Activated naive CD4-positive, alpha-beta T cell treated with anti-CD3 and anti-CD28 coated beads, Interleukin-2, amount 50 U/mL, for 72 hours (primary cell): ENCODE data around the gene LIPC. TPM values are rescaled to one million over a fixed set of nuclear protein-coding genes. Genes with fewer than 3 reads are reported as not detected.

Experiments
- ATAC-seq, 2 donors: fragments of 150-1000 bp; cut with Tn5 transposase; 2 replicates each; pipeline ENCODE4 v1.10.0; 2021; ENCODE audit warnings: mild to moderate bottlenecking in 2 of 2, moderate library complexity in 2 of 2
- DNase-seq, 2 donors: peaks; one replicate each; pipeline ENCODE4 v3.0.0; 2021 to 2022; ENCODE audit warnings: low spot score in 2 of 2
- H3K27ac Mint-ChIP-seq, 2 donors: one replicate each; pipeline ENCODE4 v1.8.0; 2022; ENCODE audit warnings: mild to moderate bottlenecking in 2 of 2, mixed read lengths in 2 of 2
- H3K36me3 Mint-ChIP-seq, 2 donors: one replicate each; pipeline ENCODE4 v1.8.0; 2022; ENCODE audit warnings: mixed read lengths in 2 of 2
- H3K9me3 Mint-ChIP-seq, 2 donors: one replicate each; pipeline ENCODE4 v1.8.0; 2022; ENCODE audit warnings: mixed read lengths in 2 of 2
- total RNA-seq, 2 donors: library from RNA; stranded (reverse); gene quantifications; one replicate each; pipeline ENCODE4 v1.2.3, GENCODE V29; 2022

Gene LIPC
- total RNA-seq, 2 donors from 2014 or later: 0.64 to 0.98 TPM

DNA sequence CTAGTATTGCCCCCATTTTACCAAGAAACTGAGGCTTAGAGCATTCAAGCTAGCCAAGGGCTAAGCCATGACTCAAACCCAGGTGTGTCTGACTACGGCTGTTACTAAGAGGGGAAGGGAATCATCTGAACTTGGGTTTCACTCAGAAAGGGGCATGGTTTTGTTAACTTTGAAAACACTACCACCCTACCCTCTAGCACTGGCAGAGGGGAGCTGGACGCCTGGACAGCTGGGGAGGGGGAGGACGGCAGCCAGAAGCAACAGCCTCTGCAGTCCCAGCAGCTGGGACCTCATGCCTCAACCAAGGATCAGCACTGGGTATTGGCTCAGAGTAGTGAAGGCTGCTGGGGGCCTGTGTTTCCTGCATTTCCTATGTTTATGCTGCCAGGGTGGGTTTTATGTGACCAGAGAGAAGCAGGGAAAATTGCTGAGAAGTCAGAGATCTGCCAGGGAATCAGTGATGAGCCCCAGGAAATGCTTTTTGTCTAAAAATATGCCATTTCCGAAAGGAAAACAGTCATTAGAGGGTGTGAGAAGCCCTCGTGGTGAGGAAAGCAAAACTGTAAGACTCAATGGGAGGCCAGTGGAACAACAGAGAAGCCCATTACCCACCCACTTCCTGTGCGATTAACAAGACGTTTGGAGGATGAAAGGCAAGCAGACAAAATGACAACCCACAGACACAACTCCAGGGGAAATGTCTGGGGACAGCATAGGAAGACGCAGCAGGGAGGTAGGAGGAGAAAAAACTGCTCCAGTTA, 41.2 kb downstream of the LIPC start:
- DNase-seq: peak in 1 of 2 donors; percentile 34
- ATAC-seq: peak; percentile 83 to 86
- peaks cover 0 to 12% of the 10 kb centered on the region in 2 donors for H3K36me3 Mint-ChIP-seq
- peak overlapping the region; percentile 85 to 93 for H3K27ac Mint-ChIP-seq
- peaks cover 0 to 7% of the 10 kb centered on the region in 2 donors for H3K9me3 Mint-ChIP-seq

DNA sequence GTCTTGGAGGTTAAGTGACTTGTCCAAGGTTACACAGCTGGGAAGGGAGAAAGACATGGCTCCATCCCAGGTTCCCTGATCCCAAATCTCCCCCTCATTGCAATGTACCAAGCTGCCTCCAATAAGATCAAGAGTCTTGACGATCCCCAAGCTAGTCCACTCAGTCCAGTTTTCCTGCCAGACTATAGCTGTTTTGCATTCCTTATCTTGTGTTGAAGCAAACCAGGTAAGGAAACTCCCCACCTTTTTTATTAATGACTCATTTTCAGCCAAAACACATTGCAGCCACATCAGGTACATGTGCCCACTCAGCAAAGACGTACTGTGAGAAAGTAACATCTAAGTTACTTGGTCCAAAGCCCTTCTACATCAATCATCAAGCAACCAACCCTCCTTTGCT, 41.9 kb downstream of the LIPC start:
- Mint-ChIP-seq H3K36me3 (peaks cover 0 to 12% of the 10 kb centered on the region in 2 donors), H3K27ac (peak overlapping the region; percentile 85 to 93), H3K9me3 (peaks cover 0 to 7% of the 10 kb centered on the region in 2 donors)
- peak; percentile 11 to 19 for ATAC-seq
- DNase-seq: no peak

GRCh38 chr15:58474741-58475323, 43.0 kb downstream of the LIPC start:
- DNase-seq (no peak), ATAC-seq (no peak)
- H3K36me3 Mint-ChIP-seq: peaks cover 0 to 12% of the 10 kb centered on the region in 2 donors
- H3K27ac Mint-ChIP-seq: peak overlapping the region; percentile 0 to 44
- H3K9me3 Mint-ChIP-seq: peaks cover 0 to 7% of the 10 kb centered on the region in 2 donors

GRCh38 chr15:58475573-58476524, 44.1 kb downstream of the LIPC start:
- peaks cover 0 to 12% of the 10 kb centered on the region in 2 donors for H3K36me3 Mint-ChIP-seq
- peaks cover 0 to 7% of the 10 kb centered on the region in 2 donors for H3K9me3 Mint-ChIP-seq
- peak overlapping the region; percentile 44 to 66 for H3K27ac Mint-ChIP-seq
- no peak for DNase-seq
- ATAC-seq: no peak

GRCh38 chr15:58476525-58477162, 44.9 kb downstream of the LIPC start:
- DNase-seq (no peak), ATAC-seq (no peak)
- H3K27ac Mint-ChIP-seq: peak overlapping the region in 1 of 2 donors; percentile 36
- H3K36me3 Mint-ChIP-seq: peaks cover 0 to 12% of the 10 kb centered on the region in 2 donors
- peaks cover 0 to 7% of the 10 kb centered on the region in 2 donors for H3K9me3 Mint-ChIP-seq

DNA sequence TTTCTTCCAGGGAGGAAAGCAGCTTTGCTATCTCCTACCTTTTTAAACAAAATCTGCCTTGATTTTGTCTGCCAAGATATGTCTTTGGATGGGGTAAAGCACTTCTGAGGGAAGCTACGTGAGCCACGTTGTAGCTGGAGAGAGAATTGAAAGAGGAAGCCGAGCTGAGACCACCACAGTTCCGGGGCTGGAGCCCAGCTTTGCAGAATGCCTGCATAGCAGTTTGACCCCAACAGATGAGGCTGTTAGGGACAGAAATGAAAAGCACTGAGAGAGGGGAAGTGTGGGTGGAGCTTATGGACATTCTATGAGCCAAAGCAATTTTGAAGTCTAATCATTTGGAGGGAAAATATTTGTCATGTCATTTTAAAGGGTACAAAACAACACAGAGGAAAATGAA, 45.4 kb downstream of the LIPC start:
- Mint-ChIP-seq H3K36me3 (peaks cover 0 to 12% of the 10 kb centered on the region in 2 donors), H3K9me3 (peaks cover 0 to 7% of the 10 kb centered on the region in 2 donors), H3K27ac (peak overlapping the region in 1 of 2 donors; percentile 36)
- ATAC-seq: no peak
- DNase-seq: no peak

DNA sequence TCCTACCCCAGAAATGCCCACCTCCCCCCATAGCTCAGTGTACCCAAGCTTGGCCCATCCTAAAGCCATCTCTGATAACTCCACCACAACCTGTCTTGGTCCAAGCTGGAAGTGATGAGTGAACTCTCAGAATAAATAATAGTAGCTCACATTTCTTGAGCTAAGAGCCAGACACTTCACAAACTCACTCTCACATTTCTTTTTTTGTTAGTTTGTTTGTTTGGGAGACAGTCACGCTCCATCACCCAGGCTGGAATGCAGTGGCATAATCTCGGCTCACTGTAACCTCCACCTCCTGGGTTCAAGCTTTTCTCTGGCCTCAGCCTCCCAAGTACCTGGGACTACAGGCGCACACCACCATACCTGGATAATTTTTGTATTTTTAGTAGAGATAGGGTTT, 46.2 kb downstream of the LIPC start:
- peak overlapping the region; percentile 36 to 51 for H3K27ac Mint-ChIP-seq
- no peak for ATAC-seq

GRCh38 chr15:58478579-58478978, 46.8 kb downstream of the LIPC start:
- H3K9me3 Mint-ChIP-seq: peaks cover 0 to 7% of the 10 kb centered on the region in 2 donors
- peaks cover 0 to 12% of the 10 kb centered on the region in 2 donors for H3K36me3 Mint-ChIP-seq
- H3K27ac Mint-ChIP-seq: no peak overlapping the region
- DNase-seq (no peak), ATAC-seq (no peak)

More for the DNA sequence above, 46.2 kb downstream of the LIPC start:
- DNase-seq: no peak
- Mint-ChIP-seq H3K36me3 (peaks cover 0 to 12% of the 10 kb centered on the region in 2 donors), H3K9me3 (peaks cover 0 to 7% of the 10 kb centered on the region in 2 donors)

GRCh38 chr15:58479941-58480340, 48.1 kb downstream of the LIPC start:
- Mint-ChIP-seq H3K27ac (no peak overlapping the region), H3K36me3 (peaks cover 0 to 18% of the 10 kb centered on the region in 2 donors), H3K9me3 (peaks cover 4 to 14% of the 10 kb centered on the region in 2 donors)
- DNase-seq (no peak), ATAC-seq (no peak)

DNA sequence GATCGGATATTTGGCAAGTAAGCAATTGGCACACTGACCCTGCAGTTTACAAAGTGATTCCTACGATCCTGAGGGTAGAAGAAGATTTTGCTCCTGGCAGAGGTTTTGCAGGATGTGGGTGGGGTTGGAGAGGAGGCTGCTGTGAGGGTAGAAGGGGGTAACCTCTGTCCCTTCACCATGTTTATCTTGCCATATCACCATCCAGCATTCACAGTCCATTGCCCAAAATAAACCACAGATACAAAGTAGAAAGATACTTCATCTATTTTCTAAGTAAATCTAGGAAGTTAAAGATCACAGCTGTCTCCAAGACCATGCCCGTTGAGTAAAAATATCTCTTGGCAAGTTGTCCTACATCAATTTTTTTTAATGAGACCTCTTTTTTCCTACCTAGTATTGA, 51.6 kb downstream of the LIPC start:
- Mint-ChIP-seq H3K9me3 (peaks cover 6 to 26% of the 10 kb centered on the region in 2 donors), H3K36me3 (peaks cover 0 to 18% of the 10 kb centered on the region in 2 donors), H3K27ac (no peak overlapping the region)
- no peak for DNase-seq
- ATAC-seq: no peak

- peaks cover 6 to 26% of the 10 kb centered on the region in 2 donors for H3K9me3 Mint-ChIP-seq
- H3K27ac Mint-ChIP-seq: peak overlapping the region; percentile 40 to 85
- DNase-seq (no peak), ATAC-seq (peak; percentile 52 to 64)
- peaks cover 0 to 18% of the 10 kb centered on the region in 2 donors for H3K36me3 Mint-ChIP-seq
Observed at GRCh38 chr15:58484791-58485600, 53.2 kb downstream of the LIPC start.

- no peak overlapping the region for H3K27ac Mint-ChIP-seq
- H3K36me3 Mint-ChIP-seq: peaks cover 0 to 18% of the 10 kb centered on the region in 2 donors
- DNase-seq (no peak), ATAC-seq (peak in 1 of 2 donors; percentile 56)
- peaks cover 6 to 26% of the 10 kb centered on the region in 2 donors for H3K9me3 Mint-ChIP-seq
Observed at GRCh38 chr15:58486062-58486461, 54.3 kb downstream of the LIPC start.

- Mint-ChIP-seq H3K36me3 (peaks cover 0 to 18% of the 10 kb centered on the region in 2 donors), H3K27ac (no peak overlapping the region), H3K9me3 (peaks cover 6 to 26% of the 10 kb centered on the region in 2 donors)
- no peak for ATAC-seq
- DNase-seq: no peak
Observed at GRCh38 chr15:58486564-58486963, 54.8 kb downstream of the LIPC start.

GRCh38 chr15:58487041-58487723, 55.4 kb downstream of the LIPC start:
- Mint-ChIP-seq H3K27ac (no peak overlapping the region), H3K9me3 (peaks cover 6 to 26% of the 10 kb centered on the region in 2 donors), H3K36me3 (peaks cover 0 to 18% of the 10 kb centered on the region in 2 donors)
- DNase-seq: no peak
- ATAC-seq: no peak

- Mint-ChIP-seq H3K36me3 (peaks cover 0 to 18% of the 10 kb centered on the region in 2 donors), H3K27ac (no peak overlapping the region), H3K9me3 (peaks cover 6 to 26% of the 10 kb centered on the region in 2 donors)
- no peak for DNase-seq
- ATAC-seq: no peak
Observed at GRCh38 chr15:58487724-58488120, 55.9 kb downstream of the LIPC start.
